Mesenchymal stem cell (in vitro differentiated cells and primary cell): ENCODE results near the gene KCNIP4.

Source experiments
- DNase-seq: peaks from one replicate; pipeline ENCODE4 v3.0.0-alpha.2; 2013
- H2AFZ ChIP-seq: one replicate; pipeline ENCODE4 v1.6.1; 2013; ENCODE audit warnings: low read depth, mild to moderate bottlenecking, control low read depth, inconsistent platforms, low read length, moderate library complexity
- H2AK5ac ChIP-seq: 2 replicates; pipeline ENCODE4 v1.6.1; 2013; ENCODE audit warnings: low read length, moderate library complexity, mild to moderate bottlenecking, inconsistent platforms; ENCODE audit not compliant: severe bottlenecking
- H2BK120ac ChIP-seq: one replicate; pipeline ENCODE4 v1.6.1; 2013; ENCODE audit warnings: low read depth, mild to moderate bottlenecking, inconsistent platforms, low read length, moderate library complexity
- H2BK12ac ChIP-seq, 2 experiments: one replicate each; pipeline ENCODE4 v1.6.1; 2013; ENCODE audit warnings: inconsistent platforms in 2 of 2, low read length in 2 of 2, mild to moderate bottlenecking in 2 of 2, moderate library complexity in 2 of 2, control low read depth in 1 of 2
- H2BK15ac ChIP-seq: one replicate; pipeline ENCODE4 v1.6.1; 2013; ENCODE audit warnings: mild to moderate bottlenecking, low read depth, inconsistent platforms; ENCODE audit not compliant: poor library complexity, severe bottlenecking
- H2BK5ac ChIP-seq: 2 replicates; pipeline ENCODE4 v1.6.1; 2013; ENCODE audit warnings: low read depth, mild to moderate bottlenecking, low read length, control low read depth, inconsistent platforms; ENCODE audit not compliant: poor library complexity, severe bottlenecking
- H3K14ac ChIP-seq, 2 experiments: one replicate each; pipeline ENCODE4 v1.6.1; 2013; ENCODE audit warnings: inconsistent platforms in 2 of 2, low read length in 2 of 2, control low read depth in 1 of 2, mild to moderate bottlenecking in 1 of 2, moderate library complexity in 1 of 2
- H3K18ac ChIP-seq, 2 experiments: one replicate each; pipeline ENCODE4 v1.6.1; 2013; ENCODE audit warnings: inconsistent platforms in 2 of 2, low read length in 2 of 2, control low read depth in 1 of 2, low read depth in 1 of 2, mild to moderate bottlenecking in 1 of 2
- H3K23ac ChIP-seq, 2 experiments: one replicate each; pipeline ENCODE4 v1.6.1; 2013; ENCODE audit warnings: inconsistent platforms in 2 of 2, low read length in 2 of 2, mild to moderate bottlenecking in 2 of 2, moderate library complexity in 2 of 2, control low read depth in 1 of 2
- H3K27ac ChIP-seq: 2 replicates; pipeline ENCODE4 v1.5.1; 2013; ENCODE audit warnings: mild to moderate bottlenecking, moderate library complexity, low read length, control low read depth, inconsistent platforms; ENCODE audit not compliant: poor library complexity, severe bottlenecking
- H3K27me3 ChIP-seq, 2 experiments: 2 replicates each; pipeline versions ENCODE4 v1.6.1 to v1.7.0; 2013; ENCODE audit warnings: low read length in 2 of 2, mild to moderate bottlenecking in 2 of 2, moderate library complexity in 2 of 2, control low read depth in 1 of 2, inconsistent platforms in 1 of 2; ENCODE audit not compliant: control insufficient read depth in 1 of 2, insufficient read depth in 1 of 2
- H3K36me3 ChIP-seq, 2 experiments: 2 replicates each; pipeline versions ENCODE4 v1.6.1 to v1.7.0; 2013; ENCODE audit warnings: low read length in 2 of 2, control low read depth in 1 of 2, inconsistent platforms in 1 of 2, low read depth in 1 of 2, mild to moderate bottlenecking in 1 of 2; ENCODE audit not compliant: insufficient read depth in 2 of 2, control insufficient read depth in 1 of 2
- H3K4ac ChIP-seq, 2 experiments: one replicate each; pipeline ENCODE4 v1.6.1; 2013; ENCODE audit warnings: inconsistent platforms in 2 of 2, low read length in 2 of 2, mild to moderate bottlenecking in 2 of 2, moderate library complexity in 2 of 2, control low read depth in 1 of 2, low read depth in 1 of 2
- H3K4me1 ChIP-seq: 2 replicates; pipeline ENCODE4 v1.6.1; 2013; ENCODE audit warnings: low read depth, low read length, control low read depth; ENCODE audit not compliant: control insufficient read depth, insufficient read depth
- H3K4me2 ChIP-seq: 2 replicates; pipeline ENCODE4 v1.6.1; 2013; ENCODE audit warnings: low read length, mild to moderate bottlenecking, inconsistent platforms; ENCODE audit not compliant: poor library complexity, severe bottlenecking
- H3K4me3 ChIP-seq, 2 experiments: 2 replicates each; pipeline versions ENCODE4 v1.5.1 to v1.7.0; 2013; ENCODE audit warnings: low read length in 2 of 2, mild to moderate bottlenecking in 2 of 2, control low read depth in 1 of 2, low read depth in 1 of 2; ENCODE audit not compliant: insufficient read depth in 1 of 2
- H3K79me1 ChIP-seq: replicated peaks from 2 replicates; pipeline ENCODE4 v1.6.1; 2013; ENCODE audit warnings: mild to moderate bottlenecking, control low read depth, low read length, inconsistent platforms; ENCODE audit not compliant: poor library complexity, severe bottlenecking
- H3K9ac ChIP-seq: 2 replicates; pipeline ENCODE4 v1.7.0; 2013; ENCODE audit warnings: mild to moderate bottlenecking, low read length, moderate library complexity
- H3K9me3 ChIP-seq: 2 replicates; pipeline ENCODE4 v1.7.0; 2013; ENCODE audit warnings: mild to moderate bottlenecking, low read length; ENCODE audit not compliant: control insufficient read depth
- H4K8ac ChIP-seq: one replicate; pipeline ENCODE4 v1.6.1; 2013; ENCODE audit warnings: inconsistent platforms, mild to moderate bottlenecking, low read length, moderate library complexity
- H4K91ac ChIP-seq: one replicate; pipeline ENCODE4 v1.6.1; 2013; ENCODE audit warnings: mild to moderate bottlenecking, low read length, inconsistent platforms
- WGBS: methylation state at CpG from one replicate; pipeline ENCODE4 v1.1.7; 2013; ENCODE audit warnings: mixed read lengths; 5-methylcytosine and 5-hydroxymethylcytosine counted together

KCNIP4 gene

DNA sequence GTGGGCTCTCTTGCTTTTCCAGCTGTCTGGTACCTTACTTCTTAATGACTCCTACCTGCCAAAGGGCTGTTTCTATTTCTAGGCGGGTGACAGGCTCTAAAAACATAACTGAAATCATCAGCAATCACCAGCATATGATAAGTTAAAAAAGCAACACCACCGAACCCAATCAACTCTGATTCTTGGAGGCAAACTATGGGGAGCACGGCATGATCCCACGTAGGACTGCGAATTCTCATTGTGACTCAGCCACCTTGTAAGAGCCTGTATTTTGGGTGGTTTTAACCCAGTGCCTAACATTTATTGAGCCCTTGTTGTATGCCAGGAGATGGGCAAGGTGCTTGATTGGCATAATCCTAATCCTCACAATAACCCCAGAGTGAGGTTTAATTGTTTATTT is 1091.5 kb downstream of the KCNIP4 start:
- H2BK12ac ChIP-seq, result no peak overlapping the region
- no peak overlapping the region for H2BK120ac ChIP-seq
- no peaks in the 10 kb centered on the region for H3K27me3 ChIP-seq
- no peak overlapping the region for H3K4me2 ChIP-seq
- no peak overlapping the region for H2AK5ac ChIP-seq
- H3K4me3 ChIP-seq, result no peak overlapping the region
- WGBS, result 93% methylated on average over 5 of the region's 5 CpGs
- DNase-seq, result no peak
- H3K18ac ChIP-seq, result no peak overlapping the region
- H3K4me1 ChIP-seq, result no peaks in the 10 kb centered on the region
- H4K8ac ChIP-seq, result no peak overlapping the region
- no peak overlapping the region for H3K4ac ChIP-seq
- H3K14ac ChIP-seq, result no peak overlapping the region
- H2AFZ ChIP-seq, result no peak overlapping the region
- no peak overlapping the region for H3K9ac ChIP-seq
- no peak overlapping the region for H2BK15ac ChIP-seq
- H3K36me3 ChIP-seq, result no peaks in the 10 kb centered on the region
- peaks cover 4% of the 10 kb centered on the region for H3K9me3 ChIP-seq
- no peak overlapping the region for H2BK5ac ChIP-seq
- no peak overlapping the region for H4K91ac ChIP-seq
- H3K79me1 ChIP-seq, result no peaks in the 10 kb centered on the region
- H3K23ac ChIP-seq, result no peak overlapping the region
- H3K27ac ChIP-seq, result no peak overlapping the region

DNA sequence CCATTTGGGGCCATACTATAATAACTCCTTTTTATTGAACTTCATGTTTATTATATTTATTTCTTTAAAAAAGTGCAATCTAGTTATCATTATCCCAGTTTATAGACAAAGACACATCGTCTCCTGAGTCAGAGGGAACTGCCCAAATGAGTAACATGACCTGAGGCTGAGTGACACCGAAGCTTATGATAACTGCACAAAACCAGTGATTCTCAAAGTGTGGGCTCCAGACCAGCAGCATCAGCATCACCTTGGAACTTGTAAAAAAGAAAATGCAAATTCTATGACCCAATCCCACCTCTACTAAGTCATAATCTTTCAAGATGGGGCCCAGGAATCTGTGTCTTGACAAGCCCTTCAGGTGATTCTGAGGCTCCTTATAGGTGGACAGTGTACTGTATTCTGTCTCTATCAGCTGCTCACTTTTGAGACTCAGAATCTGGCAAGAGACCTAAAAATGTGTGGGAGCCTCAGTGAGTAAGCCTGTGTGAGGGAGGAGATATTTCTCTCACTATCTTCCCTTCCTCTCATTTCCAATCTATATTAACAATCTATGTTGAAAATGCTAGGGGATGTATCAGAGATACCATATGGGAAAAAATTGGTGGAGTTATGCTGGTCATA is 1101.3 kb downstream of the KCNIP4 start:
- no peak overlapping the region for H3K9ac ChIP-seq
- H3K4me1 ChIP-seq, result no peaks in the 10 kb centered on the region
- H4K91ac ChIP-seq, result no peak overlapping the region
- whole genome bisulfite sequencing, result 67% methylated on average over 2 of the region's 2 CpGs
- DNase-seq, result no peak
- H2AFZ ChIP-seq, result no peak overlapping the region
- H4K8ac ChIP-seq, result no peak overlapping the region
- no peak overlapping the region for H3K4ac ChIP-seq
- H3K14ac ChIP-seq, result no peak overlapping the region
- no peaks in the 10 kb centered on the region for H3K79me1 ChIP-seq
- H2BK5ac ChIP-seq, result no peak overlapping the region
- no peaks in the 10 kb centered on the region for H3K9me3 ChIP-seq
- H3K4me3 ChIP-seq, result no peak overlapping the region
- H2BK12ac ChIP-seq, result no peak overlapping the region
- no peaks in the 10 kb centered on the region for H3K36me3 ChIP-seq
- H3K27me3 ChIP-seq, result no peaks in the 10 kb centered on the region
- no peak overlapping the region for H3K27ac ChIP-seq
- no peak overlapping the region for H2BK120ac ChIP-seq
- H2BK15ac ChIP-seq, result no peak overlapping the region
- H3K23ac ChIP-seq, result no peak overlapping the region
- H3K4me2 ChIP-seq, result no peak overlapping the region
- H2AK5ac ChIP-seq, result no peak overlapping the region
- H3K18ac ChIP-seq, result no peak overlapping the region

DNA sequence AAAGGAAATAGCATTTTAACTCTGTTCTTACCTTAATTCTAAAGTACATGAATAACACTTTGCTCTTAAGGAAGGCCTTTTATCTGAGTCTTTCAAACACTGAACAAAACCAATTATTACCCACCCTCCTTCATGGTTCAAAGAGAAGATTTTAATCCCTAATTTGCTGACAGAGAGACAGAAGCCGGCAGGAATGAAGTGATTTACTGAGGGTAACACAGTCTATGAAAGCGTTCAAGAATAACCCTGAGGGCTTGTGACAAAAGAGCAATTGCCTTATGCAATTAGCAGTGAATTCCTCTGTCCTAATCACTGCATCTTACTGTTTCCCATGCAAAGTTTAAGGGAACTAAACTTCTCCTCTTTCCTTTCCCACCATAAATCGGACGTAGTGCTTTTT is 1104.3 kb downstream of the KCNIP4 start:
- Histone ChIP-seq H3K18ac (no peak overlapping the region), H3K14ac (no peak overlapping the region), H3K27ac (no peak overlapping the region), H2BK5ac (no peak overlapping the region), H2AFZ (no peak overlapping the region), H3K9ac (no peak overlapping the region), H3K4me1 (no peaks in the 10 kb centered on the region), H3K79me1 (no peaks in the 10 kb centered on the region), H2BK120ac (no peak overlapping the region), H2AK5ac (no peak overlapping the region), H3K4me3 (no peak overlapping the region), H3K23ac (no peak overlapping the region), H3K4me2 (no peak overlapping the region), H3K9me3 (no peaks in the 10 kb centered on the region), H4K91ac (no peak overlapping the region), H3K27me3 (no peaks in the 10 kb centered on the region), H2BK12ac (no peak overlapping the region), H4K8ac (no peak overlapping the region), H3K36me3 (no peaks in the 10 kb centered on the region), H3K4ac (no peak overlapping the region), H2BK15ac (no peak overlapping the region)
- 51% methylated on average over 2 of the region's 4 CpGs for WGBS
- DNase-seq, result no peak

DNA sequence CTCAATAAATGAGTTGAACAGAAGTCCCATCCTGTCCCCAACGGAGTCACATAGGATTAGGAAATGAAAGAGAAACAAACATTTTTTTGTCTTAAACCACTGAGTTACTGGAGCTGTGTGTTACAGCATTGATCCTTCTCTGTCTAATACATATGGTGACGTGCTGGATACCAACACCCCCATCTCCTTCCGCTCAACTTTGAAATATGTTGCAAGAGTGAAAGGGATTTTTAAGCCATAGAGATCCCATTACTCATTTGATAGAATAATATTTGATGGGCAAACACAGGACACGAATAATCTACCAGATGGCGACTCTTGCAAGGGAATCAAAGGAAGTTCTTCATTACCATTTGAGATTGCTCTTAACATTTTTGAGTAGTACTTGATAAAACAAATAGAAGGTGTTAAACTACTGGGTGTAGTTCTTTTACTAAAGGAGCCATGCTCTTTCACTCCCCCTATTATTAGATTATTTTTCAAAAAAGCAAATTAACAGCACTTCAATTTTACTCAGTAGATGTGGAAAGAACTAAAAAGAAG is 1107.9 kb downstream of the KCNIP4 start:
- Histone ChIP-seq H2BK12ac (no peak overlapping the region), H3K4me1 (no peaks in the 10 kb centered on the region), H3K27me3 (no peaks in the 10 kb centered on the region), H2BK120ac (no peak overlapping the region), H4K8ac (no peak overlapping the region), H3K4me3 (peak overlapping the region in 1 of 2 experiments; percentile 5), H3K9ac (no peak overlapping the region), H3K36me3 (no peaks in the 10 kb centered on the region), H2BK15ac (no peak overlapping the region), H3K79me1 (no peaks in the 10 kb centered on the region), H3K18ac (no peak overlapping the region), H2AK5ac (no peak overlapping the region), H4K91ac (no peak overlapping the region), H2BK5ac (no peak overlapping the region), H3K4ac (no peak overlapping the region), H3K23ac (no peak overlapping the region), H3K14ac (no peak overlapping the region), H3K4me2 (no peak overlapping the region), H3K9me3 (no peaks in the 10 kb centered on the region), H3K27ac (peak overlapping the region; percentile 54), H2AFZ (no peak overlapping the region)
- peak; percentile 9 for DNase-seq
- WGBS, result no CpG with 5 or more reads among the region's 5 CpGs
